Cardiac fibroblast (primary cell): ENCODE measurements around the gene TBX4.
A peak's percentile ranks its signal among the peaks of the same experiment; 100 is the strongest.

ENCODE experiments used
- DNase-seq, 2 donors: peaks; one replicate each; pipeline versions ENCODE4 v3.0.0 to v3.0.0-alpha.2; 2010; ENCODE audit warnings: low read depth in 2 of 2
- H3K4me3 ChIP-seq, 2 donors: replicated peaks in 1 of 2; 1 replicate in 1 of 2; 2 replicates in 1 of 2; pipeline ENCODE4 v1.5.1; 2011; ENCODE audit warnings: low read depth in 2 of 2, low read length in 2 of 2, mild to moderate bottlenecking in 2 of 2, moderate library complexity in 1 of 2
- CTCF ChIP-seq: IDR thresholded peaks from one replicate; pipeline ENCODE4 v1.5.1; 2011; ENCODE audit warnings: low read depth, mild to moderate bottlenecking, low read length, inconsistent platforms

Gene TBX4

GRCh38 chr17:61405686-61406536 lies 46.3 kb upstream of the TBX4 start:
- peak overlapping the region in 1 of 2 donors; percentile 72 for H3K4me3 ChIP-seq
- TF ChIP-seq CTCF = no peak
- peak in 1 of 2 donors; percentile 35 for DNase-seq

- peak overlapping the region in 1 of 2 donors; percentile 72 for H3K4me3 ChIP-seq
- no peak for TF ChIP-seq CTCF
- DNase-seq = no peak
Measured at GRCh38 chr17:61406537-61406845, 45.7 kb upstream of the TBX4 start.

- H3K4me3 ChIP-seq = peak overlapping the region in 1 of 2 donors; percentile 7
- DNase-seq = peak in 1 of 2 donors; percentile 29
- no peak for TF ChIP-seq CTCF
Measured at GRCh38 chr17:61406971-61407911, 45.0 kb upstream of the TBX4 start.

- no peak for TF ChIP-seq CTCF
- peak in 1 of 2 donors; percentile 57 for DNase-seq
- H3K4me3 ChIP-seq = peak overlapping the region in 1 of 2 donors; percentile 4
Measured at GRCh38 chr17:61408151-61409041, 43.8 kb upstream of the TBX4 start.

- peak overlapping the region; percentile 49 to 52 for H3K4me3 ChIP-seq
- peak; percentile 25 for TF ChIP-seq CTCF
- DNase-seq = peak; percentile 69 to 79
Measured at GRCh38 chr17:61409301-61410112, 42.7 kb upstream of the TBX4 start.
